Measurements from ENCODE around the gene SRP9. TPM values are rescaled to one million over a fixed set of nuclear protein-coding genes. Genes with fewer than 3 reads are reported as not detected.

Gene SRP9
- total RNA-seq = 183 and 186 TPM in 2 replicates

GRCh38 chr1:225777583-225778336 is at the start of gene SRP9:
Gene SRP9 (plus strand): TSS chr1:225777826. CDS start chr1:225777941, 115 bp downstream.

GRCh38 chr1:225809842-225810578 is 32.4 kb downstream of the SRP9 start, which contains the start of gene EPHX1:
Gene EPHX1 (plus strand): TSS chr1:225810124. CDS start chr1:225828730, 18,606 bp downstream.

Other genes starting within 250 kb of the SRP9 start
- 64.1 and 104 TPM in 2 replicates for gene ENAH, start 124.7 kb upstream of the SRP9 start, total RNA-seq
- 7.4 and 10.1 TPM in 2 replicates for gene EPHX1, start 32.3 kb downstream of the SRP9 start, total RNA-seq
- gene TMEM63A, start 104.6 kb downstream of the SRP9 start, total RNA-seq = 10.0 and 24.7 TPM in 2 replicates
- not detected in 2 replicates for gene LEFTY1, start 111.3 kb downstream of the SRP9 start, total RNA-seq
- 31.6 and 36.3 TPM in 2 replicates for gene PYCR2, start 146.4 kb downstream of the SRP9 start, total RNA-seq
- gene LEFTY2, start 163.4 kb downstream of the SRP9 start, total RNA-seq = under 0.01 and 0.09 TPM in 2 replicates
- 20.6 and 23.8 TPM in 2 replicates for gene SDE2, start 221.5 kb downstream of the SRP9 start, total RNA-seq

All from endothelial cell of coronary artery (primary cell).